ENCODE results near the gene GIMAP8. TPM values are rescaled to one million over a fixed set of nuclear protein-coding genes. Genes with fewer than 3 reads are reported as not detected.

Gene GIMAP8
- total and polyA plus RNA-seq, 12 donors = 13.4 to 39.4 (median 17.9) TPM

DNA sequence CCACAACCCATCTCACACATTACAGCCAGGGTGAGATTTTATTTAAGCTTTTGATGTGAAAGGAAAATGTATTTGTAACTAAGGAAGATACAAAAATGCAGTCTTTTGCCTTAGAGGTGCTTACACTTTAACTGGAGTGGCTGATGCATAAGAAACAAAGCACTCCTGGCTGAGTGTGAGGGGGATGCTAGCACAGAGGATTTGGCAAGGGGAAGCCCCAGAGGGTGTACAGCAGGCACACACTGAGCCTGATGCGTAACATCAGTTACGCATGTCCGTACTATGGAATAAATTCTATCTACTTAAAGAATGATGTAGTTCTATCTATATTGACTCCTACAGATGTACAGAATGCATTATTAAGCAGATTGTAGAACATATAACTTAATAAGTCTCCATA lies 17.8 kb downstream of the GIMAP8 start:
- Histone ChIP-seq H3K9me3 (peaks cover 0 to 6% (median 0%) of the 10 kb centered on the region in 11 donors), H3K27ac (peak overlapping the region; percentile 11 to 73 (median 52)), H3K4me3 (peak overlapping the region; percentile 10 to 54 (median 42)), H3K4me1 (peaks cover 0 to 78% (median 39%) of the 10 kb centered on the region in 9 donors), H3K36me3 (peaks cover 0 to 74% (median 6%) of the 10 kb centered on the region in 9 donors), H3K27me3 (no peaks in the 10 kb centered on the region)
- no peak for ATAC-seq
- no peak for DNase-seq
- 77 to 83% methylated on average over 3 of the region's 3 CpGs for WGBS, 2 donors
- intact Hi-C loops (cut with DNase I) = loop anchor here in 3 of 10 donors (5.0 kb wide), 1 partner anchor 49 kb away; no protein-coding TSS in a partner anchor
- TF ChIP-seq, protein P1, sequence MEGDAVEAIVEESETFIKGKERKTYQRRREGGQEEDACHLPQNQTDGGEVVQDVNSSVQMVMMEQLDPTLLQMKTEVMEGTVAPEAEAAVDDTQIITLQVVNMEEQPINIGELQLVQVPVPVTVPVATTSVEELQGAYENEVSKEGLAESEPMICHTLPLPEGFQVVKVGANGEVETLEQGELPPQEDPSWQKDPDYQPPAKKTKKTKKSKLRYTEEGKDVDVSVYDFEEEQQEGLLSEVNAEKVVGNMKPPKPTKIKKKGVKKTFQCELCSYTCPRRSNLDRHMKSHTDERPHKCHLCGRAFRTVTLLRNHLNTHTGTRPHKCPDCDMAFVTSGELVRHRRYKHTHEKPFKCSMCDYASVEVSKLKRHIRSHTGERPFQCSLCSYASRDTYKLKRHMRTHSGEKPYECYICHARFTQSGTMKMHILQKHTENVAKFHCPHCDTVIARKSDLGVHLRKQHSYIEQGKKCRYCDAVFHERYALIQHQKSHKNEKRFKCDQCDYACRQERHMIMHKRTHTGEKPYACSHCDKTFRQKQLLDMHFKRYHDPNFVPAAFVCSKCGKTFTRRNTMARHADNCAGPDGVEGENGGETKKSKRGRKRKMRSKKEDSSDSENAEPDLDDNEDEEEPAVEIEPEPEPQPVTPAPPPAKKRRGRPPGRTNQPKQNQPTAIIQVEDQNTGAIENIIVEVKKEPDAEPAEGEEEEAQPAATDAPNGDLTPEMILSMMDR (IDR thresholded peaks at IDR 0.05) = no peak

DNA sequence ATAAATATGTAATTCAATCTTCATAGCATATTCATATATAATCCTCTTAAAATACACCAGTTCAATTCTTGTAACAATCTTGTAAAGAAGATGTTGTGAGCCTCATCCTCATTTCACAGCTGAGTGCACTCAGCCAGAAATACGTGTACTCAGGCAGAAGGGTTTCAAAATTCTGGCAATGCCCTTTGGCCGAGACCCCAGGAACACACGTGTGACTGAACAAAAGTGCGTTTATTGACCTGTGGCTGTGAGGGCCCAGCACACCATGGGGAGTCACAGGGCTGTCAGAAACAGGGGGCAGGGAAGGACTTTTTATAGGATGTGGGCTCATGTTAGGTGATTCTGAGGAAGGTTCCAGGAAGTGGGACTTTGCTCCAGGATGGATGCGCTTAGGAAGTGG lies 21.5 kb downstream of the GIMAP8 start:
- Histone ChIP-seq H3K9me3 (no peaks in the 10 kb centered on the region), H3K4me1 (peaks cover 0 to 85% (median 31%) of the 10 kb centered on the region in 9 donors), H3K27ac (peak overlapping the region in 5 of 10 donors; percentile 5 to 33 (median 27)), H3K27me3 (no peaks in the 10 kb centered on the region), H3K36me3 (peaks cover 0 to 97% (median 5%) of the 10 kb centered on the region in 9 donors), H3K4me3 (peak overlapping the region in 1 of 10 donors; percentile 2)
- intact Hi-C loops (cut with DNase I) = loop anchor here in 1 of 10 donors (10.0 kb wide), 1 partner anchor 163 kb away; the partner anchor contains the start of gene GIMAP6
- no peak for DNase-seq
- 69 to 75% methylated on average over 5 of the region's 5 CpGs for WGBS, 2 donors
- TF ChIP-seq, protein P1 (IDR thresholded peaks at IDR 0.05) = no peak
- no peak for ATAC-seq

DNA sequence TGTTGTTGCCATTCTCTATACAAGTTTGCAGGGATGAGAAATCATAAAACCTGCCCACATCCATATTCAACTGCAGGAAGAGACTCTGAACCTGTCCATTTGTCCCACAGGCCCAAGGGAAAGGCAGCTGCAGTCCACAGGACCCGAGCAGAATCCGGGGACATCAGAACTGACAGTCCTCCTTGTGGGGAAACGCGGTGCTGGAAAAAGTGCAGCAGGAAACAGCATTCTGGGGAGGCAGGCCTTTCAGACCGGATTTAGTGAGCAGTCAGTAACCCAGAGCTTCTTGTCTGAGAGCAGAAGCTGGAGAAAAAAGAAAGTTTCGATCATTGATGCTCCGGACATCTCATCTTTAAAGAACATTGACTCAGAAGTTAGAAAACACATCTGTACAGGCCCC lies 23.5 kb downstream of the GIMAP8 start:
- Histone ChIP-seq H3K27ac (peak overlapping the region in 6 of 10 donors; percentile 13 to 49 (median 16)), H3K4me1 (peaks cover 0 to 94% (median 39%) of the 10 kb centered on the region in 9 donors)
- WGBS, 2 donors = 64 to 73% methylated on average over 7 of the region's 7 CpGs

DNA sequence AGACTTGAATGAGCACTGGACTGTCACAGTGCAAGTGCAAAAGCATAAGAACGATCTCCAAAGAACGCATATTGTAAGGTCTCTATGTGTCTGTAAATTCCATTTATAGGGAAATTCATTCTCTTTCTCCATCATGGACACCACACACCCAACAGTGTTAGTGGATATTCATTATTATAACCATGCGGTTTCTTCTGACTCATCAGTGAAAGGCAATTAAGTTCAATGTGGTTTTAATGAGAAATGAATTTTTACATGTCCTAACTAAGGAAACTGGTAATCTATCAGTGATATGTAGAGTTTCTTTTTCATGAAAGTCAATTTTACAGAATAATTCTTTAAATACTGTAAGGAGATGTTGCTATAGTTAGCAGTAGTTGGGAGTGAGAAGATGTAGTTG lies 25.9 kb downstream of the GIMAP8 start:
- intact Hi-C loops (cut with DNase I) = loop anchor here in 1 of 10 donors (10.0 kb wide), 1 partner anchor 159 kb away; the partner anchor contains the start of gene GIMAP6
- 94 to 99% methylated on average over 3 of the region's 3 CpGs for WGBS, 2 donors
- ATAC-seq (no peak), DNase-seq (no peak)
- Histone ChIP-seq H3K27ac (peak overlapping the region in 4 of 10 donors; percentile 45 to 93 (median 86)), H3K4me3 (no peak overlapping the region), H3K36me3 (peaks cover 0 to 76% (median 16%) of the 10 kb centered on the region in 9 donors), H3K9me3 (no peaks in the 10 kb centered on the region), H3K27me3 (no peaks in the 10 kb centered on the region), H3K4me1 (peaks cover 0 to 95% (median 51%) of the 10 kb centered on the region in 9 donors)
- TF ChIP-seq, protein P1 (IDR thresholded peaks at IDR 0.05) = no peak

More for the DNA sequence above, 23.5 kb downstream of the GIMAP8 start:
- H3K27me3 ChIP-seq = no peaks in the 10 kb centered on the region
- no peaks in the 10 kb centered on the region for H3K9me3 ChIP-seq
- TF ChIP-seq, protein P1 (IDR thresholded peaks at IDR 0.05) = peak in 1 of 9 donors; percentile 15
- peaks cover 0 to 95% (median 16%) of the 10 kb centered on the region in 9 donors for H3K36me3 ChIP-seq
- intact Hi-C loops (cut with DNase I) = loop anchor here in 1 of 10 donors (10.0 kb wide), 1 partner anchor 161 kb away; the partner anchor contains the start of gene GIMAP6
- DNase-seq (no peak), ATAC-seq (peak in 3 of 8 donors; percentile 35 to 64 (median 43))
- H3K4me3 ChIP-seq = peak overlapping the region in 1 of 10 donors; percentile 19
